LHCN-M2 (cell line): Measurements from ENCODE around the gene KMO. TPM values are rescaled to one million over a fixed set of nuclear protein-coding genes. Genes with fewer than 3 reads are reported as not detected.

ENCODE experiments used
- DNase-seq: peaks from one replicate; pipeline ENCODE4 v3.0.0-alpha.2; 2012; ENCODE audit warnings: low read depth
- total RNA-seq: library from RNA; depleted of rRNA; stranded (reverse); fragments of >200 nt; gene quantifications from 2 replicates; pipeline ENCODE4 v1.2.3, GENCODE V29; 2014

KMO gene
- total RNA-seq, 1 experiment from 2014 or later: not detected

- peak; percentile 68 for DNase-seq
These were observed 95.5 kb downstream of the KMO start for GRCh38 chr1:241627453-241628259.

GRCh38 chr1:241630005-241630404 is 97.8 kb downstream of the KMO start:
- no peak for DNase-seq

GRCh38 chr1:241630476-241630875 is 98.3 kb downstream of the KMO start:
- DNase-seq: no peak

GRCh38 chr1:241630899-241631298 is 98.7 kb downstream of the KMO start:
- DNase-seq: no peak

GRCh38 chr1:241631674-241632073 is 99.5 kb downstream of the KMO start:
- no peak for DNase-seq

GRCh38 chr1:241632987-241633386 is 100.8 kb downstream of the KMO start:
- DNase-seq: no peak

GRCh38 chr1:241635556-241636152 is 103.5 kb downstream of the KMO start:
- DNase-seq: no peak

GRCh38 chr1:241636291-241636690 is 104.1 kb downstream of the KMO start:
- no peak for DNase-seq

GRCh38 chr1:241637046-241637590 is 104.9 kb downstream of the KMO start:
- DNase-seq: no peak

- no peak for DNase-seq
These were observed 105.4 kb downstream of the KMO start for GRCh38 chr1:241637604-241638003.

- DNase-seq: no peak
These were observed 106.0 kb downstream of the KMO start for GRCh38 chr1:241638099-241638682.

- DNase-seq: no peak
These were observed 106.9 kb downstream of the KMO start for GRCh38 chr1:241638909-241639622.

- no peak for DNase-seq
These were observed 107.5 kb downstream of the KMO start for GRCh38 chr1:241639623-241640148.

GRCh38 chr1:241640149-241640866 is 108.1 kb downstream of the KMO start, which contains the start of the genes CHML and OPN3:
Gene CHML (minus strand): TSS chr1:241640369. CDS start chr1:241635766, 4,603 bp downstream.
Gene OPN3 (minus strand): TSS chr1:241640369. CDS start chr1:241640254, 115 bp downstream.
- peak; percentile 79 for DNase-seq

- no peak for DNase-seq
These were observed 108.9 kb downstream of the KMO start for GRCh38 chr1:241640867-241641622.

GRCh38 chr1:241641773-241642592 is 109.8 kb downstream of the KMO start:
- peak; percentile 75 for DNase-seq

GRCh38 chr1:241642593-241642944 is 110.4 kb downstream of the KMO start:
- DNase-seq: no peak

GRCh38 chr1:241644259-241644658 is 112.1 kb downstream of the KMO start:
- no peak for DNase-seq

GRCh38 chr1:241645199-241645598 is 113.0 kb downstream of the KMO start:
- DNase-seq: no peak
